GM18499 (cell line): ENCODE measurements around the gene IFNA1.
"Not testable (repeated sequence)": the region's sequence is repeated elsewhere in the genome, so short reads cannot be mapped to it uniquely, and the experiment has no call there.

Experiments used
- ATAC-seq: cut with Tn5 transposase; IDR thresholded peaks from one replicate; pipeline ENCODE4 v1.9.1; 2021; ENCODE audit warnings: moderate number of reproducible peaks; ENCODE audit not compliant: insufficient read depth, unreplicated experiment

IFNA1 gene

DNA sequence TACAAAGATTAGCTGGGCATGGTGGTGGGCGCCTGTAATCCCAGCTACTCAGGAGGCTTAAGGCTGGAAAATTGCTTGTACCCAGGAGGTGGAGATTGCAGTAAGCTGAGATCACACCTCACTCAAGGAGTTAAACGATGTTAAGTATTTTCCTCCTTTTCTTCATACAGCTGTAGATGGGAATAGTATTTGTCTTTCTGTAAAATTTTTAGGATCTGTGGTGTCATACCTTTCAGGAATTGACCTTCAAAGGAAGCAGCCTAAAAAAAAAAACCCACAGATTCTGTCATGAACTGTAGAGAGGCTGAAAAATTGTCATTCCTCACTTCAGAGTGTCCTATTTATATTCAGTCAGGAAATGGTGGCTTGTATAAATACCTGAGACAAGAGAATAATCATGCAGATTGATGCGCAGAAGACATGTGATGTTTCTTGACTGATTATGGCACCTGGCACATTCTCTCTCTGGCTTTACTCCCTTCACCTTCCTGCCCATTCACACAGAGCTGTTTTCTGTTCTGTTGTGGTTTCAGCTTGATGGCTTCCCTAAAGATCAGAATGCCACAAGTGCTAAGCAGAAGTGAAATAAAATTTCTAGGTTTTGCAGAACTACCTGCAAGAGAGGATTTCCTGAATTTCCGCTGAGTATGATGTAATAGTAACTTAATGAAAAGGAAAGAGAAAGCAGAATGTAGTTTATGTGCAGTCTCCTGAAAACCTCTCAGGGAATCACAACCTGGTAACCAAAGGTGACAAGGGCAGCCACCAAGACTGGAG, 3.8 kb downstream of the IFNA1 start:
- peak; percentile 86 for ATAC-seq

GRCh38 chr9:21449312-21449711, 9.1 kb downstream of the IFNA1 start:
- ATAC-seq: not testable (repeated sequence)

DNA sequence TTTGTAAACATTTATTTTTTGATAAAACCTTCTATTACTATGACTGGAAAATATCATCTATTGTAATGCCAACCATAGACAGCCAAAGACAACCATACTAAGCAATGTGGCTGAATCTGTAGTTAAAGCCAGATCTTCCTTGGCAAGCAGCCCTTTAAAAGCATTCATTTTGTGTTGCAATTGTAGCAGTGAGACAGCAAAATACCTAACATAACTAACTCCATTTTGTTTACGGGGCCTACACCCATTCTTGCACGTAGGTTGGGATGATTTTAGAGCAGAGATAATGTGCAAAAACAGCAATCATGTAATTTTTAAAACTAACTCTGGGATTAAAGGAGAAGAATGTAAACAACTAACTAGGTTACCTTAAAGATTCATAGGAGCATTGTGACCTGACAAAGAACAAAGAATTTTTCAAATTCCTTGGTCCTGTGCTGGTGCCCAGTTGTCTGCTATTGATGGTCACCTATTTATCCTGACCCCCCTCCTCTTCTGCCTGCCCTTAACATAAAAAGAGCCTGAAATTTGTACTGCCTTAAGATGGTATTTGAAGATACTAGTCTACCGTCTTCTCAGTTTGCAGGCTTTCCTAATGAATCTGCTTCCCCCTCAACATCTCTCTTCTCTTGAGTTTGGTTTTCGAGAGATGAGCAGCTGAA, 10.6 kb downstream of the IFNA1 start:
- ATAC-seq: no peak

DNA sequence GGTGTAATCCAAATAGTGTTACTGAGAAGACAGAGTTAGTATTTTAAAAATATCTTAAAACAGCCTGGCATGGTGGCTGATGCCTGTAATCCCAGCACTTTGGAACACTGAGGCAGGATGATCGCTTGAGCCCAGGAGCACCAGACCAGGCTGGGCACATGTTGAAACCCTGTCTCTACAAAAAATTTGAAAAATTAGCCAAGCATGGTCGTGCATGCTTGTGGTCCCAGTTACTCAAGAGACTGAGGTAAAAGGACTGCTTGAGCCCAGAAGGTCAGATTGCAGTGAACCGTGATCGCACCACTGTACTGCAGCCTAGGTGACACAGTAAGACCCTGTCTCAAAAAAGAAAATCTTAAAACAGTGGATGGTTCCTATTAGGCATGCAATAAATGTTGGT, 12.4 kb downstream of the IFNA1 start:
- ATAC-seq: no peak

- ATAC-seq: no peak
Measured at GRCh38 chr9:21454149-21454548, 13.9 kb downstream of the IFNA1 start.

GRCh38 chr9:21455320-21455719, 15.1 kb downstream of the IFNA1 start:
- ATAC-seq: peak; percentile 70

GRCh38 chr9:21461377-21461776, 21.1 kb downstream of the IFNA1 start:
- ATAC-seq: no peak

GRCh38 chr9:21465138-21465537, 24.9 kb downstream of the IFNA1 start:
- ATAC-seq: no peak

DNA sequence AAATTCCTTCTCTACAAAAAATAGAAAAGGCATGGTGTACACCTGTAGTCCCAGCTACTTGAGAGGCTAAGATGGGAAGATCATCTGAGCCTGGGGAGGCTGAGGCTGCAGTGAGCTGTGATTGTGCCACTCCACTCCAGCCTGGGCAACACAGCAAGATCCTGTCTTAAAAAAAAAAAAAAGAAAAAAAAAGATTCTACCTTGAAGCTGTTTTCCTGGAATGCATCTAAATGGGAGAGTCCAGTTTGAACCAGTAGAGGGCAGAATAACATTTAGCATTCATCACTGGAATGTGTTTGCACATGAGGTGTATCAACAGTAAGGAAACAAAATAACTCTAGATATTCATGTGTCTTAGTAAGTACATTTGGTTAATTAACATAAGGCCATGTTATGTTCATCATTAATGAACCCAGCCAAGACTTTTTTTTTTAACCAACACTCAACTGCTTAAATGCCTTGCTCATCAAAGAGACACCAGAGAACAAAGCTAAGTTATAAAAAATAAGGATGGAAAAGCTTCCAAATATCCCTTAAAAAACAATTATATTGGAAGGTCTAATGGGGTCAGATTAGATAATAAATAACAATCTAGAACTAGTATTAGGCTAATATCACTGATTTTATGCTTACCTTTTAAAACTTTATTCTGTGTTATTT, 25.8 kb downstream of the IFNA1 start:
- ATAC-seq: no peak

GRCh38 chr9:21470126-21470525, 29.9 kb downstream of the IFNA1 start:
- ATAC-seq: no peak

- no peak for ATAC-seq
Measured at GRCh38 chr9:21473236-21473635, 33.0 kb downstream of the IFNA1 start.

DNA sequence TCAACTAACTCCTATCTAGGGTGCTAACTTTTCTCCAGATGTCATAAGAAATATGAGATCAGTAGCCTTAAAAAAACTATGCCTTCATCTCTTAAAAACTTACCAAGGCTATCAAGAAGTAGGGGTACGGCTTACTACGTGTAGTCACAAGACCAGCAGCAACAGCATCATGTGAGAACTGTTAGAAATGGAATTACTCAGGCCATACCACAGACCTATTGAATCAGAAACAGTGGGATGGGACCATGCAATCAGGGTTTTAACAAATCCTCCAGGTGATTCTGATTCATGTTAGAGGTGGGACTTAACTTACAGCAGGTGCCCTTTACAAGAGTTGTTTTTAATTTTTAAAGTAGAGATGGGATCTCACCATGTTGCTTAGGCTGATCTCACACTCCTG, 37.2 kb downstream of the IFNA1 start:
- no peak for ATAC-seq

DNA sequence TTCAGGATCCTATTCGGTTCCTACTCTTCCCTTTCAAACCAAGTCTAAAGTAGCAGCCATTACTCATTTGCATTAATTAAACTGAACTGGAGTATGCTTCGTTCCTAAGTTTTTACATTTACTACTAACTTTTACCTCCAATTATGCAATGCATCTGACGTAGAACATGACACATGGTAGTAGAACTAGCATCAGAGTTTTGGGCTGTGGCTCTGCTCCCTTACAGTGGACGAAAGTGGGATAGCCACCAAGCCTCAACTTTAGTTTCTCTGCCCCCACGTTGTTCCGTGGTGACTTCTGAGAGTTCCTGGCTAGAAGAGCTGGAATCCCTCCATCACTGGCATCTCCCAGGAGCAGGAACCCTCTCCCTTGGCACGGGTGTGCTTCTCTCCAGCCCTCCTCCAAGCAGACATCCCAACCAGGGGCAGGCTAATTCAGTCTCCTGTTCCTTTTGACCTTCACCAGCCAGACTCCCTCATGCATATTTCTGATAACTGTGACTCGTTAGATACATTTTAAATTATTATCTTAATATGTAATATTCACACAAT, 39.0 kb downstream of the IFNA1 start:
- no peak for ATAC-seq

DNA sequence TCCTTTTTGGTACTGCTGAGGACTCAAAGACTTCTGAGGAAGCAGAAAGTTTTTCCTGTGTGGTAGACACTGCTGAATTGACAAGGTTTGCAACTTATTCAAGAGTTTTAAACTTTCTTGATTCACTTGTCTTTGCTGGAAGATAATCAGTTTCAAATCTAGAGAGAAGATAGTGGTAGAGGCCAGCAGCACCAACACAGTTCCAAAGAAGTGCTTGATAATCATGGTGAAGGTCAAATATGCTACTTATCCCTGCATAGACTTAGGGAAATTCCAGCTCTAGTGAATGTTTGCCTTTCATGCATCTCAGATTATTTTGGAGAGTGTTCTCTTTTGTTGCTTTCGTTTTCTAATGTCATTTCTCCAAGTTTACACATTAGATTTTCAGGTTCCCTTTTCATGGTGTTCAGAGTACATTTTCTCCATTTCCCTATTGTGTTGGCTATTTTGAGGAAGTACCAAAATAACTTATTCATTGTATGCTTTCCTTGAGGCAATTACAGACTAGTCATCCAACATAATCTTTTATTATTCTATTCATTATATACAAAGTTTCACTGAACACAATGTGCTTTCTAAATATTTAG, 41.3 kb downstream of the IFNA1 start:
- no peak for ATAC-seq

- no peak for ATAC-seq
Measured at GRCh38 chr9:21482213-21482612, 42.0 kb downstream of the IFNA1 start, which contains the start of gene IFNE. Gene IFNE (minus strand): TSS chr9:21482313. CDS start chr9:21481694, 619 bp downstream.
